Measurements from ENCODE around the gene LAMA5.

GRCh38 chr20:62328684-62329388 lies 38.3 kb downstream of the LAMA5 start:
- TF ChIP-seq EZH2 (IDR thresholded peaks at IDR 0.05; ENCODE audit: borderline replicate concordance): no peak
- TF ChIP-seq CTCF (IDR thresholded peaks at IDR 0.05; ENCODE audit: poor library complexity): no peak
